Fibroblast of villous mesenchyme (primary cell): Measurements from ENCODE around the gene ZFAND6. TPM values are rescaled to one million over a fixed set of nuclear protein-coding genes. Genes with fewer than 3 reads are reported as not detected.

Experiments
- DNase-seq: peaks from one replicate; pipeline ENCODE4 v3.0.0-alpha.2; 2010; ENCODE audit warnings: low read depth
- H3K4me3 ChIP-seq: 2 replicates; pipeline ENCODE4 v1.5.1; 2011; ENCODE audit warnings: low read depth, mild to moderate bottlenecking, low read length
- CTCF ChIP-seq: IDR thresholded peaks from 2 replicates; pipeline ENCODE4 v1.5.1; 2012; ENCODE audit warnings: low read depth, mild to moderate bottlenecking, low read length; ENCODE audit not compliant: insufficient read depth
- total RNA-seq: library from RNA; depleted of rRNA; stranded (reverse); fragments of >200 nt; gene quantifications from 2 replicates; pipeline ENCODE4 v1.2.3, GENCODE V29; 2012

The ZFAND6 gene
- total RNA-seq, 1 donor: 123 TPM

GRCh38 chr15:80068578-80068977, 9.1 kb downstream of the ZFAND6 start:
- no peak for TF ChIP-seq CTCF
- DNase-seq: peak; percentile 18
- H3K4me3 ChIP-seq: no peak overlapping the region

- no peak overlapping the region for H3K4me3 ChIP-seq
- DNase-seq: peak; percentile 39
- no peak for TF ChIP-seq CTCF
Measured at GRCh38 chr15:80070840-80071239, 11.4 kb downstream of the ZFAND6 start.

GRCh38 chr15:80071652-80072051, 12.2 kb downstream of the ZFAND6 start:
- no peak for TF ChIP-seq CTCF
- no peak for DNase-seq
- H3K4me3 ChIP-seq: no peak overlapping the region

- H3K4me3 ChIP-seq: peak overlapping the region; percentile 66
- peak; percentile 90 for DNase-seq
- TF ChIP-seq CTCF: no peak
Measured at GRCh38 chr15:80072285-80072994, 13.0 kb downstream of the ZFAND6 start.

- peak overlapping the region; percentile 66 for H3K4me3 ChIP-seq
- no peak for DNase-seq
- TF ChIP-seq CTCF: no peak
Measured at GRCh38 chr15:80073197-80073596, 13.7 kb downstream of the ZFAND6 start.

- no peak for DNase-seq
- no peak for TF ChIP-seq CTCF
- no peak overlapping the region for H3K4me3 ChIP-seq
Measured at GRCh38 chr15:80076321-80077318, 17.1 kb downstream of the ZFAND6 start.
